ENCODE measurements around the gene MTCH1.

Gene MTCH1

GRCh38 chr6:36985808-36986703, at the start of gene MTCH1:
Gene MTCH1 (minus strand): TSS chr6:36986196. CDS start chr6:36986173, 23 bp downstream.
- peak; percentile 84 for DNase-seq

- no peak for DNase-seq
Observed at GRCh38 chr6:37033819-37034795, 48.1 kb upstream of the MTCH1 start.

GRCh38 chr6:37033255-37033654, 47.3 kb upstream of the MTCH1 start:
- no peak for DNase-seq

- no peak for DNase-seq
Observed at GRCh38 chr6:37032239-37032638, 46.2 kb upstream of the MTCH1 start.

- no peak for DNase-seq
Observed at GRCh38 chr6:37030599-37030998, 44.6 kb upstream of the MTCH1 start.

GRCh38 chr6:37029249-37029971, 43.4 kb upstream of the MTCH1 start:
- DNase-seq = no peak

GRCh38 chr6:37027811-37028469, 41.9 kb upstream of the MTCH1 start:
- no peak for DNase-seq

- no peak for DNase-seq
Observed at GRCh38 chr6:37027036-37027720, 41.2 kb upstream of the MTCH1 start.

GRCh38 chr6:37025621-37026466, 39.8 kb upstream of the MTCH1 start:
- no peak for DNase-seq

- no peak for DNase-seq
Observed at GRCh38 chr6:37024656-37025337, 38.8 kb upstream of the MTCH1 start.

GRCh38 chr6:37022135-37022863, 36.3 kb upstream of the MTCH1 start:
- DNase-seq = no peak

- no peak for DNase-seq
Observed at GRCh38 chr6:37021356-37022129, 35.5 kb upstream of the MTCH1 start.

- DNase-seq = no peak
Observed at GRCh38 chr6:37020812-37021211, 34.8 kb upstream of the MTCH1 start.

- DNase-seq = no peak
Observed at GRCh38 chr6:37020381-37020780, 34.4 kb upstream of the MTCH1 start.

GRCh38 chr6:37019065-37019450, 33.1 kb upstream of the MTCH1 start:
- peak; percentile 89 for DNase-seq

GRCh38 chr6:37018198-37019064, 32.4 kb upstream of the MTCH1 start:
- DNase-seq = peak; percentile 82

- DNase-seq = no peak
Observed at GRCh38 chr6:37017606-37018197, 31.7 kb upstream of the MTCH1 start.

Data from NCI-H2029 treated with DMSO at 0.1 percent for 48 hours (cell line).